ENCODE data around the gene TRIM7.

DNA sequence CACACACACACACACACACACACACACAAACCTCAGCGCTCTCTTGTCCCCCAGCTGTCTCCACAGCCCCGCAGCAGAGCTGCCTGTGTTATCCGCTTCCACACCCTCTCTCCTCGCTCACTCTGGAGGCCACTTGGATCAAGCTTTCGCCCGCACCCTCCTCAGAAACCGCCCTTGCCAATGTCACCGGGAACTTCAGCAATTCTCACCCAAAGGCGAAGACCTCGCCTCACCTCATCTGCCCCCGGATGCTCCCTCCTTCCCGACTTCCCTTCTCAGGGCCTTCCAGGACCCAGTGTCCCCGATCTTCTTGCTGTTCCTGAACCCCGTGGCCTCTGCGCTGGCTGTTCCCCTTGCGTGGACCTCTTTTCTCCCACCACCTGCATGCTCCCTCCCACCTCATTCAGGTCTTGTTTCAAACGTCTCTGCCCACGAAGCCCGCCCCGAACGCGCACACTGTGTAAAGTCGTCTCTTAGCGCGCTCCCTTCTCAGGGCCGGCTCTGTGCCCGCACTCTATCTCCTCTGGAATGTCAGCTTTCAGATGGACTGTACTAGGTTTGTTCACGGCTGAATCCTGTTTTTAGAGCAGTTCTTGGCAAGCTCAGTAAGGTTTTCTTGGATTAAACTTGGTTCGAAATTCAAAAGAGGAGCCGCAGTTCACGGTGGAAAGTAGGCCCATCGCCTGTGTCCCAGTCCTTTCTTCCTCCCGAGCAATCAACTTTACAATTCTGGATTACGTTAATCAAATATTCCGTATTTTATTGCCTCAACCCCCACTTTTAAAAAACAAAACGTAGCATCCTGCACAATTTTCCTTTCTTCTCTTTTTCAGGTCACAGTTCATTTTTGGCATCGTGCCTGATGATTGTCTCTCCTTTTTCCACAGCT, 1.0 kb upstream of the TRIM7 start:
- TF ChIP-seq SIN3A (IDR thresholded peaks at IDR 0.05; ENCODE audit: borderline replicate concordance, insufficient read depth, low read depth, low read length), result no peak
- TF ChIP-seq, protein P1, sequence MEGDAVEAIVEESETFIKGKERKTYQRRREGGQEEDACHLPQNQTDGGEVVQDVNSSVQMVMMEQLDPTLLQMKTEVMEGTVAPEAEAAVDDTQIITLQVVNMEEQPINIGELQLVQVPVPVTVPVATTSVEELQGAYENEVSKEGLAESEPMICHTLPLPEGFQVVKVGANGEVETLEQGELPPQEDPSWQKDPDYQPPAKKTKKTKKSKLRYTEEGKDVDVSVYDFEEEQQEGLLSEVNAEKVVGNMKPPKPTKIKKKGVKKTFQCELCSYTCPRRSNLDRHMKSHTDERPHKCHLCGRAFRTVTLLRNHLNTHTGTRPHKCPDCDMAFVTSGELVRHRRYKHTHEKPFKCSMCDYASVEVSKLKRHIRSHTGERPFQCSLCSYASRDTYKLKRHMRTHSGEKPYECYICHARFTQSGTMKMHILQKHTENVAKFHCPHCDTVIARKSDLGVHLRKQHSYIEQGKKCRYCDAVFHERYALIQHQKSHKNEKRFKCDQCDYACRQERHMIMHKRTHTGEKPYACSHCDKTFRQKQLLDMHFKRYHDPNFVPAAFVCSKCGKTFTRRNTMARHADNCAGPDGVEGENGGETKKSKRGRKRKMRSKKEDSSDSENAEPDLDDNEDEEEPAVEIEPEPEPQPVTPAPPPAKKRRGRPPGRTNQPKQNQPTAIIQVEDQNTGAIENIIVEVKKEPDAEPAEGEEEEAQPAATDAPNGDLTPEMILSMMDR (IDR thresholded peaks at IDR 0.05), result no peak
- no peak for TF ChIP-seq TCF7L2 (IDR thresholded peaks at IDR 0.05; ENCODE audit: low read depth, low read length)
- no peak for TF ChIP-seq POLR2AphosphoS5 (IDR thresholded peaks at IDR 0.05; ENCODE audit: low read depth, low read length)
